ENCODE data around the gene ZWILCH. TPM values are rescaled to one million over a fixed set of nuclear protein-coding genes. Genes with fewer than 3 reads are reported as not detected.
A peak's percentile ranks its signal among the peaks of the same experiment; 100 is the strongest.

The ZWILCH gene
- total and polyA plus RNA-seq, 10 donors = 3.6 to 12.8 (median 6.4) TPM

- peak; percentile 47 for DNase-seq
- Histone ChIP-seq H3K36me3 (no peaks in the 10 kb centered on the region), H3K4me3 (no peak overlapping the region), H3K27ac (no peak overlapping the region), H3K9me3 (no peaks in the 10 kb centered on the region), H3K27me3 (replicated peaks in 1 of 7) (no peaks in the 10 kb centered on the region), H3K4me1 (peaks cover 0 to 5% (median 1%) of the 10 kb centered on the region in 6 donors)
- intact Hi-C loops (cut with DNase I; ENCODE audit: low total_unique reads) = no loop called here
- TF ChIP-seq POLR2AphosphoS5 (IDR thresholded peaks at IDR 0.05) (no peak), POLR2A (IDR thresholded peaks at IDR 0.05) (no peak), CTCF (IDR thresholded peaks at IDR 0.05 in 8 of 11, conservative IDR thresholded peaks at IDR 0.05 in 3 of 11) (no peak)
- WGBS, 5 donors = 71 to 96% (median 92%) methylated on average over 4 of the region's 4 CpGs
These were observed 67.0 kb downstream of the ZWILCH start for GRCh38 chr15:66572146-66572545.

GRCh38 chr15:66573348-66573718 is 68.2 kb downstream of the ZWILCH start:
- 80 to 89% (median 87%) methylated on average over 7 of the region's 7 CpGs for WGBS, 5 donors
- intact Hi-C loops (cut with DNase I; ENCODE audit: low total_unique reads) = no loop called here

GRCh38 chr15:66573719-66574595 is 68.8 kb downstream of the ZWILCH start:
- no peak overlapping the region for H3K27ac ChIP-seq
- WGBS, 5 donors = 71 to 82% (median 77%) methylated on average over 8 to 10 of the region's 10 CpGs
- H3K27me3 ChIP-seq (replicated peaks in 1 of 7) = no peaks in the 10 kb centered on the region
- no peaks in the 10 kb centered on the region for H3K9me3 ChIP-seq
- no peak for TF ChIP-seq CTCF (IDR thresholded peaks at IDR 0.05 in 8 of 11, conservative IDR thresholded peaks at IDR 0.05 in 3 of 11)
- no peak for TF ChIP-seq POLR2A (IDR thresholded peaks at IDR 0.05)
- TF ChIP-seq POLR2AphosphoS5 (IDR thresholded peaks at IDR 0.05) = no peak
- DNase-seq = peak; percentile 37
- intact Hi-C loops (cut with DNase I; ENCODE audit: low total_unique reads) = no loop called here
- no peaks in the 10 kb centered on the region for H3K36me3 ChIP-seq
- no peaks in the 10 kb centered on the region for H3K4me1 ChIP-seq
- H3K4me3 ChIP-seq = no peak overlapping the region

More at GRCh38 chr15:66573348-66573718, 68.2 kb downstream of the ZWILCH start:
- no peak overlapping the region for H3K27ac ChIP-seq
- DNase-seq = peak; percentile 50
- H3K9me3 ChIP-seq = no peaks in the 10 kb centered on the region
- no peaks in the 10 kb centered on the region for H3K27me3 ChIP-seq (replicated peaks in 1 of 7)
- H3K4me3 ChIP-seq = no peak overlapping the region
- H3K4me1 ChIP-seq = no peaks in the 10 kb centered on the region
- H3K36me3 ChIP-seq = no peaks in the 10 kb centered on the region
- no peak for TF ChIP-seq POLR2A (IDR thresholded peaks at IDR 0.05)
- no peak for TF ChIP-seq CTCF (IDR thresholded peaks at IDR 0.05 in 8 of 11, conservative IDR thresholded peaks at IDR 0.05 in 3 of 11)
- no peak for TF ChIP-seq POLR2AphosphoS5 (IDR thresholded peaks at IDR 0.05)

GRCh38 chr15:66574596-66574950 is 69.4 kb downstream of the ZWILCH start:
- Histone ChIP-seq H3K27me3 (replicated peaks in 1 of 7) (no peaks in the 10 kb centered on the region), H3K4me3 (no peak overlapping the region), H3K27ac (no peak overlapping the region), H3K4me1 (no peaks in the 10 kb centered on the region), H3K36me3 (no peaks in the 10 kb centered on the region), H3K9me3 (no peaks in the 10 kb centered on the region)
- 85 to 91% (median 87%) methylated on average over 2 of the region's 2 CpGs for WGBS, 5 donors
- DNase-seq = no peak
- TF ChIP-seq POLR2AphosphoS5 (IDR thresholded peaks at IDR 0.05) (no peak), CTCF (IDR thresholded peaks at IDR 0.05 in 8 of 11, conservative IDR thresholded peaks at IDR 0.05 in 3 of 11) (no peak), POLR2A (IDR thresholded peaks at IDR 0.05) (no peak)
- intact Hi-C loops (cut with DNase I; ENCODE audit: low total_unique reads) = no loop called here
